Stimulated activated naive B cell treated with anti-CD40 and anti-IgM and Interleukin-4, amounts not matched to agents 10 μg/mL and 1 μg/mL and 100 μg/mL, for 72 hours (primary cell): ENCODE measurements around the gene SRSF8.
A peak's percentile ranks its signal among the peaks of the same experiment; 100 is the strongest.
"Not testable (repeated sequence)": the region's sequence is repeated elsewhere in the genome, so short reads cannot be mapped to it uniquely, and the experiment has no call there.

ENCODE experiments used
- ATAC-seq, 2 donors: fragments of 150-1000 bp; cut with Tn5 transposase; replicated peaks; 2 replicates each; pipeline ENCODE4 v1.10.0; 2021; ENCODE audit warnings: moderate library complexity in 1 of 2
- DNase-seq: peaks from one replicate; pipeline ENCODE4 v3.0.0; 2021
- H3K27ac Mint-ChIP-seq: one replicate; pipeline ENCODE4 v1.8.0; 2022; ENCODE audit warnings: mild to moderate bottlenecking, mixed read lengths
- H3K27me3 Mint-ChIP-seq, 2 donors: one replicate each; pipeline ENCODE4 v1.8.0; 2022; ENCODE audit warnings: mixed read lengths in 2 of 2
- H3K36me3 Mint-ChIP-seq, 2 donors: one replicate each; pipeline ENCODE4 v1.8.0; 2022; ENCODE audit warnings: mixed read lengths in 2 of 2, mild to moderate bottlenecking in 1 of 2
- H3K4me1 Mint-ChIP-seq, 2 donors: one replicate each; pipeline ENCODE4 v1.8.0; 2022; ENCODE audit warnings: mixed read lengths in 2 of 2, mild to moderate bottlenecking in 1 of 2
- H3K4me3 Mint-ChIP-seq, 2 donors: one replicate each; pipeline ENCODE4 v1.8.0; 2022; ENCODE audit warnings: mild to moderate bottlenecking in 2 of 2, mixed read lengths in 2 of 2, moderate library complexity in 1 of 2
- H3K9me3 Mint-ChIP-seq, 2 donors: one replicate each; pipeline ENCODE4 v1.8.0; 2022; ENCODE audit warnings: mixed read lengths in 2 of 2, mild to moderate bottlenecking in 1 of 2

The SRSF8 gene

GRCh38 chr11:95095858-95096587 lies 29.3 kb downstream of the SRSF8 start:
- H3K9me3 Mint-ChIP-seq: no peaks in the 10 kb centered on the region
- no peaks in the 10 kb centered on the region for H3K27me3 Mint-ChIP-seq
- peak overlapping the region; percentile 59 for H3K27ac Mint-ChIP-seq
- ATAC-seq (peak; percentile 95 to 96), DNase-seq (no peak)
- H3K4me3 Mint-ChIP-seq: peak overlapping the region; percentile 42 to 60
- peaks cover 63 to 84% of the 10 kb centered on the region in 2 donors for H3K4me1 Mint-ChIP-seq
- peaks cover 16 to 27% of the 10 kb centered on the region in 2 donors for H3K36me3 Mint-ChIP-seq

- Mint-ChIP-seq H3K4me1 (peaks cover 54 to 73% of the 10 kb centered on the region in 2 donors), H3K4me3 (peak overlapping the region; percentile 2 to 23), H3K9me3 (no peaks in the 10 kb centered on the region), H3K27ac (peak overlapping the region; percentile 33), H3K27me3 (no peaks in the 10 kb centered on the region), H3K36me3 (peaks cover 13 to 26% of the 10 kb centered on the region in 2 donors)
- no peak for DNase-seq
- no peak for ATAC-seq
Observed at GRCh38 chr11:95097209-95097608, 30.5 kb downstream of the SRSF8 start.

DNA sequence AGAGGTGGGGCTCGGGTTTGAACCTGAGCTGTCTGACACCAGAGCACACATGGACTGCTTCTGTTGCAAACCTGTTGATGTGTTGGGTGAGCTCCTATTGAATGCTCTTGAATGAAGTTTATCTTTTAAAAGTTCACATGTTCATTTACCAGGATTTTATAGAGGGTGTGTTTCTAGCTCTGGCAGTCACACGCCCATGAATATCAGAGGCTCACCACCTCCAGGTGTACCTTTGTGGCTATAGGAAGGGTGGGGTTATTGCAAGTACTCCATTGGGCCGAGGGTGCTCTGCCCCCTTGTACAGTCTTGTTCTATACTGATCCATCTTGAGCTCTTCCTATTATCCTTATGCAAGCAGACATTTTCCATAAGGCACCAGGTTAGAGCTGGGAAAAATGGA lies 32.1 kb downstream of the SRSF8 start:
- Mint-ChIP-seq H3K27ac (no peak overlapping the region), H3K4me1 (peaks cover 46 to 73% of the 10 kb centered on the region in 2 donors), H3K36me3 (peaks cover 13 to 26% of the 10 kb centered on the region in 2 donors), H3K4me3 (no peak overlapping the region), H3K9me3 (no peaks in the 10 kb centered on the region), H3K27me3 (no peaks in the 10 kb centered on the region)
- DNase-seq: no peak
- ATAC-seq: no peak

GRCh38 chr11:95100191-95100648 lies 33.5 kb downstream of the SRSF8 start:
- peaks cover 13 to 26% of the 10 kb centered on the region in 2 donors for H3K36me3 Mint-ChIP-seq

DNA sequence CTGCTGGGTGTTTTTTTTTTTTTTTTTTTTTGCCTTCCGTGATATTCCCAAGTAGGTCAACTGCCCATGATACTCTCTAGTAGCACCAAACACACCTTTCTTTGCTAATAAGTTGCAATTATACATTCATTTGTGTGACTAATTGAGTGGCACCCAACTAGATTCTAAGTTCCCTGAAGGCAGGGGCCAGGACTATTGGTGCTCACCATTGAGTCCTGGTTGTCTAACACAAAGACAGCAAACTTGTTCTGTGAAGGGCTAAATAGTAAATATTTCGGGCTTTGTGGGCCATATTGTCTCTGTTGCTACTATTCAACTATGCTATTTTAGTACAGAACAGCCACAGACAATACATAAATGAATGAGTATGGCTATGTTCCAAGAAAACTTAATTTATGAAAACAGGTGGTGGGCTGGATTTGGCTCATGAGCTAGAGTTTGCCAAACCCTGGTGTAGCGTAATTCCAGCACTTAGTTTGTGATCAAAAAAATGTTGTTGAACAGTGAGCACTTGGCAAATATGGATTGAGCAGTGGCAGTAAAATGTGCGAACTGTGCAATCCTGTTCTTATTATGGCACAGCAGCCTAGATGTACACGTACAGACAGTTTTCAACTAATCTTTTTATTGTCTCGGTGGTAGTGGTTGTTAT lies 34.3 kb downstream of the SRSF8 start:
- no peaks in the 10 kb centered on the region for H3K27me3 Mint-ChIP-seq
- no peak overlapping the region for H3K27ac Mint-ChIP-seq
- peaks cover 41 to 58% of the 10 kb centered on the region in 2 donors for H3K4me1 Mint-ChIP-seq
- H3K9me3 Mint-ChIP-seq: no peaks in the 10 kb centered on the region
- no peak for DNase-seq
- no peak for ATAC-seq
- no peak overlapping the region for H3K4me3 Mint-ChIP-seq
- H3K36me3 Mint-ChIP-seq: peaks cover 13 to 26% of the 10 kb centered on the region in 2 donors

More at GRCh38 chr11:95100191-95100648, 33.5 kb downstream of the SRSF8 start:
- DNase-seq: no peak
- ATAC-seq: no peak
- no peaks in the 10 kb centered on the region for H3K27me3 Mint-ChIP-seq
- no peak overlapping the region for H3K4me3 Mint-ChIP-seq
- H3K4me1 Mint-ChIP-seq: peaks cover 42 to 65% of the 10 kb centered on the region in 2 donors
- H3K9me3 Mint-ChIP-seq: no peaks in the 10 kb centered on the region
- H3K27ac Mint-ChIP-seq: no peak overlapping the region

GRCh38 chr11:95101935-95102334 lies 35.2 kb downstream of the SRSF8 start:
- DNase-seq (no peak), ATAC-seq (no peak)
- Mint-ChIP-seq H3K4me1 (peaks cover 45 to 65% of the 10 kb centered on the region in 2 donors), H3K4me3 (no peak overlapping the region), H3K9me3 (no peaks in the 10 kb centered on the region), H3K27ac (no peak overlapping the region), H3K27me3 (no peaks in the 10 kb centered on the region), H3K36me3 (peaks cover 13 to 26% of the 10 kb centered on the region in 2 donors)

GRCh38 chr11:95102733-95103132 lies 36.0 kb downstream of the SRSF8 start:
- peaks cover 41 to 65% of the 10 kb centered on the region in 2 donors for H3K4me1 Mint-ChIP-seq
- ATAC-seq (no peak), DNase-seq (no peak)
- no peaks in the 10 kb centered on the region for H3K9me3 Mint-ChIP-seq
- no peak overlapping the region for H3K4me3 Mint-ChIP-seq
- H3K36me3 Mint-ChIP-seq: peaks cover 9 to 21% of the 10 kb centered on the region in 2 donors
- peak overlapping the region; percentile 52 for H3K27ac Mint-ChIP-seq
- no peaks in the 10 kb centered on the region for H3K27me3 Mint-ChIP-seq

- peaks cover 7 to 17% of the 10 kb centered on the region in 2 donors for H3K36me3 Mint-ChIP-seq
- H3K27me3 Mint-ChIP-seq: no peaks in the 10 kb centered on the region
- no peaks in the 10 kb centered on the region for H3K9me3 Mint-ChIP-seq
- no peak for ATAC-seq
- no peak for DNase-seq
- H3K27ac Mint-ChIP-seq: peak overlapping the region; percentile 38
- H3K4me3 Mint-ChIP-seq: no peak overlapping the region
- peaks cover 45 to 68% of the 10 kb centered on the region in 2 donors for H3K4me1 Mint-ChIP-seq
Observed at GRCh38 chr11:95103701-95104100, 37.0 kb downstream of the SRSF8 start.

DNA sequence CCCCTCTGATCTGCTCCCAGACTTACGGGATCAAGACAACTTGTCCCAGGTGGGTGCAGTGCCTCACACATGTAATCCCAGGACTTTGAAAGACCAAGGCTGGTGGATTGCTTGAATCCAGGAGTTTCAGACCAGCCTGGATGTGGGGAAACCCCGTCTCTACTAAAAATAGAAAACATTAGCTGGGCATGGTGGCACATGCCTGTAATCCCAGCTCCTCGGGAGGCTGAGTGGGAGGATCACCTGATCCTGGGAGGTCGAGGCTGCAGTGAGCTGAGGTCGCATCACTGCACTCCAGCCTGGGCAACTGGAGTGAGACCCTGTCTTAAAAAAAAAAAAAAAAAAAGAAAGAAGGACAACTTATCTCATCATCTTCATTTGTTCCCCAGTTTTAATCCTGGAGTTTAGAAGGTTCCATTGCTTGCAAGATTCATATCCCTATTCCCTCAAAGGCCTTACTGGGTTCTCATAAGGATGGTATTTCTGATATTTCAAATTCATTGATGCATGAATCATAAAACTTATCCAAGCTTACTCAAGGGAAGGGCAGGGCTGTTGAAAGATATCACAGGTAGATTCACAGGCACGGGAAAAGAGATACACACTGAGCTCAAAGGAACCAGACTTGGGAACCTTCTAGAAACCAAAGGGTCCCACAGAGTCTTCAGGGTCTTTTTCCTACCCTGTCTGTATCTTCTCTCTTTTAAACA lies 37.6 kb downstream of the SRSF8 start:
- Mint-ChIP-seq H3K27me3 (no peaks in the 10 kb centered on the region), H3K36me3 (peaks cover 5 to 13% of the 10 kb centered on the region in 2 donors), H3K4me1 (peaks cover 46 to 68% of the 10 kb centered on the region in 2 donors), H3K27ac (peak overlapping the region; percentile 38), H3K9me3 (no peaks in the 10 kb centered on the region), H3K4me3 (no peak overlapping the region)
- no peak for DNase-seq
- ATAC-seq: no peak

DNA sequence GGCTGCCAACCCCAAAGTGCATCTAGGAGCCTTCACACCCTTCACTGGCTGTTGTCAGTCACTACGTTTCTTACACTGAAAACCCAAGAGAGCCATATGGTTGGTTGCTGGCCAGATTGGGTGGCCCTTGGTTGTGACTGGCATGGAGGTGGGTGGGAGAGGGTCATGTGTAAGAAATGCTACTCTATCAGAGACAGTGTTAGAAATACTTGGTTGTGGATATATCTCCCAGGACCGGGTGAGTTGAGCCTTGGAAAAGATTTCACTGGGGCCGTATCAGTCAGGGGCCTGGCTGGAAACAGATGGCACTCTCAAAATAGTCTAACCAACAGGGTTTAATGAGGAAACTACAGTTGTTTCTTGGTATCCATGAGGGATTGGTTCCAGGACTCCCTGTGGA lies 38.1 kb downstream of the SRSF8 start:
- DNase-seq (no peak), ATAC-seq (no peak)
- Mint-ChIP-seq H3K27ac (no peak overlapping the region), H3K36me3 (peaks cover 9 to 18% of the 10 kb centered on the region in 2 donors), H3K4me3 (no peak overlapping the region), H3K4me1 (peaks cover 48 to 72% of the 10 kb centered on the region in 2 donors), H3K27me3 (no peaks in the 10 kb centered on the region), H3K9me3 (no peaks in the 10 kb centered on the region)

DNA sequence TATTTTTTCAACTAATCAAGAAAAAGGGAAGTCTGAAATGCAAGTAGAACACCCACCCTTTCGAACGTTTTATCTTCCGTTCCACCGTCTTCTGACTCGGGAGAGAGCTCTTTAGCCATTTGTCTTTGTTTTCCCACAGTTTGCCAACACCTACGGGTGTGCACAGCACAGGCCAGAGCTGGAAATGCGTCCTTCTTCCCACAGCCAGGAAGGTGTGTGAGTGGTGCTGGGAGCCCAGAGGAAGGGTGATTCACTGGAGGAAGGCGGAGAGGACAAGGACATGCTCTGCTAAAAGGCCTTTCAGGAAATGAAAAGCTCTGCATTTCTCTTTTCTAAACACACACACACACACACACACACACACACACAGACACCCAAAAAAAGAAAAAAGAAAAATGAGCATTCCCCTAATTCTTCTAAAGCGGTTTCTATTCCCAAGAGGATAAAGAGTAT lies 41.5 kb downstream of the SRSF8 start:
- Mint-ChIP-seq H3K4me3 (peak overlapping the region; percentile 78 to 79), H3K36me3 (peaks cover 16 to 24% of the 10 kb centered on the region in 2 donors), H3K27me3 (no peaks in the 10 kb centered on the region), H3K4me1 (peaks cover 52 to 73% of the 10 kb centered on the region in 2 donors), H3K27ac (peak overlapping the region; percentile 92), H3K9me3 (no peaks in the 10 kb centered on the region)
- DNase-seq (no peak), ATAC-seq (peak; percentile 49 to 59)

DNA sequence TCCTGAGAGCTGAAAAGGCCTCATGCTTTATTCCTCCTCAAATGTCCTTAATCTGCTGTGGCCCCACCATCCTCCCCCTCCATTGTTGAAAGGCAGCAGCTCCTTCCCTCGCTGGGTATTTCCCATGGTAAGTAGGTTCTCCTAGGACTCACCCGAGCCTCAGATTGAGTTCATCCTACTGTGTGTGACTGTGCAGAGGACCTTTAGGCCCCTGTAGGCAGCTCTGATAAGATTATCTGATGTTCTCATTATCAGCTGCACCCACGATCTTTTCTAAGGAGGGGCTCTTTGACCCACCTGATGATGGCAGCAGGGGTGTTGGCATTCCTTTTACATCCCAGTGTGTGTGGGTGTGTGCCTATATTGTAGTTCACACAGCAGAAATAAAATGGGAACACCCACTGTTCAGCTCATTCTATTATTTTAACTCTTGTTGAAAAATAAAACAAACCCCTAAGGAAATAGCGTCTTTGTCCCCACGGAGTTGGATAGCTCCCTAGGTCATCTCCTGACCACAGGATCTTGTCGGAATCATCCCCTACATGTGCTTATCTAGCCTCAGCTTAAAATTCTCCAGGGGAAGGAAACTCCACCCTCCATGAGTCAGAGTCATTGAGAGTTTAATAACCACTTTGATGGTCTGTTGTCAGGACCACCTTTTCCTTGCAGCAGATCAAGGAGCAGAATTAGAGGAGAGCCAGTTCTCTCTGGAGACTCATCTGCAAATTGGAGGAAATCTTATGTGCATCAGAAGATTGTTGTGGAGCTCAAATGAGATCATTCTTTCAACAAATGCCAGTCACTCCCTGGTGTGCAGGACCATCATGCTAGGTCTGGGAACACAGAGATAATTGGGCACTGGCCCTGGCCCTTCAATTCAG lies 42.2 kb downstream of the SRSF8 start:
- Mint-ChIP-seq H3K27ac (peak overlapping the region; percentile 92), H3K36me3 (peaks cover 18 to 27% of the 10 kb centered on the region in 2 donors), H3K9me3 (peaks cover 0 to 1% of the 10 kb centered on the region in 2 donors), H3K27me3 (no peaks in the 10 kb centered on the region), H3K4me3 (peak overlapping the region; percentile 78 to 79), H3K4me1 (peaks cover 49 to 66% of the 10 kb centered on the region in 2 donors)
- DNase-seq (no peak), ATAC-seq (peak; percentile 45 to 69)

- H3K36me3 Mint-ChIP-seq: peaks cover 18 to 27% of the 10 kb centered on the region in 2 donors
- ATAC-seq, H3K9me3 Mint-ChIP-seq, DNase-seq, H3K4me3 Mint-ChIP-seq, H3K27me3 Mint-ChIP-seq, H3K27ac Mint-ChIP-seq: not testable (repeated sequence)
- H3K4me1 Mint-ChIP-seq: peaks cover 41 to 57% of the 10 kb centered on the region in 2 donors
Observed at GRCh38 chr11:95111471-95111870, 44.8 kb downstream of the SRSF8 start.
